Upper lobe of left lung (tissue), 6 donors: Measurements from ENCODE around the gene CNNM3. TPM values are rescaled to one million over a fixed set of nuclear protein-coding genes. Genes with fewer than 3 reads are reported as not detected.

ENCODE experiments used
- ATAC-seq, 2 donors: fragments of 200-7000 bp; cut with Tn5 transposase; one replicate each; pipeline ENCODE4 v1.9.1; 2022; ENCODE audit warnings: mild to moderate bottlenecking in 2 of 2, moderate library complexity in 2 of 2; ENCODE audit not compliant: low FRiP score in 2 of 2
- DNase-seq, 2 donors: peaks; one replicate each; pipeline ENCODE4 v3.0.0-alpha.2; 2019 to 2020
- H3K27ac ChIP-seq, 4 donors: fragments of 200-600 bp; sonication (generic); one replicate each; pipeline ENCODE4 v1.5.1; 2016 to 2019
- H3K27me3 ChIP-seq, 4 donors: fragments of 200-600 bp; sonication (generic); one replicate each; pipeline ENCODE4 v1.5.1; 2017 to 2019
- H3K36me3 ChIP-seq, 4 donors: fragments of 200-600 bp; sonication (generic); one replicate each; pipeline ENCODE4 v1.5.1; 2016 to 2019
- H3K4me1 ChIP-seq, 4 donors: fragments of 200-600 bp; sonication (generic); one replicate each; pipeline ENCODE4 v1.5.1; 2018 to 2019
- H3K4me3 ChIP-seq, 4 donors: fragments of 200-600 bp; sonication (generic); one replicate each; pipeline ENCODE4 v1.5.1; 2017 to 2019; ENCODE audit warnings: mild to moderate bottlenecking in 2 of 4, moderate library complexity in 1 of 4
- H3K9me3 ChIP-seq, 4 donors: fragments of 200-600 bp; sonication (generic); one replicate each; pipeline ENCODE4 v1.5.1; 2018 to 2019
- CTCF ChIP-seq, 6 experiments: fragments of 450-650 bp in 4 of 6; fragments of 200-600 bp in 2 of 6; sonication (generic) in 2 of 6; IDR thresholded peaks; one replicate each; pipeline ENCODE4 v1.5.1; 2016 to 2019; ENCODE audit warnings: antibody characterized with exemption in 6 of 6
- EP300 ChIP-seq, 4 donors: sonication (generic); formaldehyde crosslinking; IDR thresholded peaks; one replicate each; pipeline ENCODE4 v1.5.1; 2017; ENCODE audit warnings: antibody characterized with exemption in 4 of 4, control low read depth in 2 of 4
- POLR2A ChIP-seq, 4 donors: fragments of 450-650 bp; IDR thresholded peaks; one replicate each; pipeline ENCODE4 v1.5.1; 2016 to 2017; ENCODE audit warnings: antibody characterized with exemption in 4 of 4, mild to moderate bottlenecking in 2 of 4
- POLR2AphosphoS5 ChIP-seq, 2 donors: sonication (generic); formaldehyde crosslinking; IDR thresholded peaks; one replicate each; pipeline ENCODE4 v1.5.1; 2017; ENCODE audit warnings: antibody characterized with exemption in 2 of 2
- WGBS, 2 donors: methylation state at CpG; one replicate each; pipeline ENCODE4 v1.1.5; 2017 to 2018; 5-methylcytosine and 5-hydroxymethylcytosine counted together
- total RNA-seq, 6 donors: library from RNA; depleted of rRNA in 4 of 6; stranded (reverse); fragments of >200 nt in 4 of 6; gene quantifications; one replicate each; pipeline versions ENCODE4 v1.1.0 to v1.2.1, GENCODE V29; 2016 to 2021
- donor health status: DM: no; HTN: no; CAD: no; lungs with moderate emphysema.
- donor health status: DM: no; HTN: yes; CAD: no; lungs with severe emphysema.

CNNM3 gene
- total RNA-seq, 6 donors from 2014 or later: 17.2 to 52.4 (median 26.5) TPM

GRCh38 chr2:96870626-96871255, 54.7 kb downstream of the CNNM3 start:
- peak overlapping the region; percentile 87 to 98 (median 94) for H3K27ac ChIP-seq
- no peak for TF ChIP-seq EP300 (IDR thresholded peaks at IDR 0.05)
- TF ChIP-seq POLR2AphosphoS5 (IDR thresholded peaks at IDR 0.05): peak in 1 of 2 donors; percentile 19
- TF ChIP-seq POLR2A (IDR thresholded peaks at IDR 0.05): peak in 1 of 4 donors; percentile 6
- no peak for TF ChIP-seq CTCF (IDR thresholded peaks at IDR 0.05)
- DNase-seq (peak in 1 of 2 donors; percentile 73), ATAC-seq (no peak)
- H3K4me1 ChIP-seq: peaks cover 57 to 66% (median 59%) of the 10 kb centered on the region in 4 donors
- WGBS, 2 donors: 8 to 13% methylated on average over 5 to 13 of the region's 13 CpGs
- H3K4me3 ChIP-seq: peak overlapping the region; percentile 66 to 95 (median 92)
- peaks cover 0 to 9% (median 4%) of the 10 kb centered on the region in 4 donors for H3K36me3 ChIP-seq
- no peaks in the 10 kb centered on the region for H3K9me3 ChIP-seq
- H3K27me3 ChIP-seq: peaks cover 0 to 8% (median 0%) of the 10 kb centered on the region in 4 donors

GRCh38 chr2:96872591-96873349, 56.7 kb downstream of the CNNM3 start:
- TF ChIP-seq POLR2A (IDR thresholded peaks at IDR 0.05) (no peak), CTCF (IDR thresholded peaks at IDR 0.05) (no peak), EP300 (IDR thresholded peaks at IDR 0.05) (no peak), POLR2AphosphoS5 (IDR thresholded peaks at IDR 0.05) (no peak)
- peak overlapping the region; percentile 12 to 78 (median 49) for H3K27ac ChIP-seq
- DNase-seq (no peak), ATAC-seq (no peak)
- no peaks in the 10 kb centered on the region for H3K9me3 ChIP-seq
- no peaks in the 10 kb centered on the region for H3K36me3 ChIP-seq
- H3K4me3 ChIP-seq: no peak overlapping the region
- H3K4me1 ChIP-seq: peaks cover 37 to 46% (median 39%) of the 10 kb centered on the region in 4 donors
- 74 to 79% methylated on average over 14 of the region's 14 CpGs for WGBS, 2 donors
- peaks cover 0 to 8% (median 0%) of the 10 kb centered on the region in 4 donors for H3K27me3 ChIP-seq

GRCh38 chr2:96873651-96874096, 57.6 kb downstream of the CNNM3 start:
- peak in 1 of 2 donors; percentile 16 for ATAC-seq
- peaks cover 0 to 8% (median 0%) of the 10 kb centered on the region in 4 donors for H3K27me3 ChIP-seq
- H3K4me1 ChIP-seq: peaks cover 29 to 37% (median 34%) of the 10 kb centered on the region in 4 donors

DNA sequence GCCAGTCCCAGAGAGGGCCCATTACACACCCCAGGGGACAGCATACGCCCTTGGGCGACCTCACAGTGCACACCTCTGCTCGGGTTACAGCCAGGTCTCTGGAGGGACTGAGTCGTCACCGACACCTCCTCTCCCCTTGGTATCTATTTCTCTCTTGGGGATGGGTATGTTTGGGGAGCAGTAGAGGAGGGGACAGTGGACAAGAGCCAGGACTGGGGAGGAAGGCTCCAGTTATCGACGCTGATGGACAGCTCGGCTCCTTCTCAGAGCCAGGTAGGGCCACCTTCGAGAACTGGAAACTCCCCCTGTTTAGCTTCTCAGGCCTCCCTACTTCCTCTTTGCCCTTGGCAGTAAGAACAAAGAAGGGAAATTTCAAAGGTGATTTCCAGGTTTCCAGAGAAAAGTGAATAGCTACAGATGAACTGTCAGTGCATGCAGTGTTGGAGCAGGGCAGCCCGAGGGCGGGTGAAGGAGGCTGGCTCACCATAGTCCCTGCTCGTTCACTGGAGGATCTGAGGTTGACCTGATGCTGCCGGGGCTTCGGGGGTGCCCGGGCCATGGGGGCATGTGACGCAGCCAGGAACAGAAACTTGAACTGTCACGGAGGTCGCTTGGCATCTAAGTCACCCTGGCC, 58.2 kb downstream of the CNNM3 start:
- Histone ChIP-seq H3K27ac (peak overlapping the region; percentile 28 to 78 (median 53)), H3K9me3 (no peaks in the 10 kb centered on the region), H3K36me3 (no peaks in the 10 kb centered on the region), H3K27me3 (peaks cover 0 to 8% (median 0%) of the 10 kb centered on the region in 4 donors), H3K4me3 (no peak overlapping the region), H3K4me1 (peaks cover 29 to 36% (median 34%) of the 10 kb centered on the region in 4 donors)
- ATAC-seq: peak in 1 of 2 donors; percentile 3
- TF ChIP-seq EP300 (IDR thresholded peaks at IDR 0.05) (no peak), CTCF (IDR thresholded peaks at IDR 0.05) (no peak), POLR2A (IDR thresholded peaks at IDR 0.05) (no peak), POLR2AphosphoS5 (IDR thresholded peaks at IDR 0.05) (no peak)
- peak in 1 of 2 donors; percentile 81 for DNase-seq
- WGBS, 2 donors: 42 to 54% methylated on average over 10 to 18 of the region's 18 CpGs

More at GRCh38 chr2:96873651-96874096, 57.6 kb downstream of the CNNM3 start:
- peak overlapping the region; percentile 12 to 78 (median 49) for H3K27ac ChIP-seq
- H3K4me3 ChIP-seq: no peak overlapping the region
- 42 to 50% methylated on average over 8 of the region's 8 CpGs for WGBS, 2 donors
- peak in 1 of 4 donors; percentile 20 for TF ChIP-seq EP300 (IDR thresholded peaks at IDR 0.05)
- no peak for TF ChIP-seq CTCF (IDR thresholded peaks at IDR 0.05)
- peak; percentile 43 to 56 for TF ChIP-seq POLR2AphosphoS5 (IDR thresholded peaks at IDR 0.05)
- TF ChIP-seq POLR2A (IDR thresholded peaks at IDR 0.05): no peak
- no peaks in the 10 kb centered on the region for H3K36me3 ChIP-seq
- peak in 1 of 2 donors; percentile 62 for DNase-seq
- H3K9me3 ChIP-seq: no peaks in the 10 kb centered on the region
